GM23248 (cell line): ENCODE measurements around the gene DAB1.

Source experiments
- EZH2 ChIP-seq: fragments of 200-600 bp; sonication (generic); IDR thresholded peaks from 2 replicates; pipeline ENCODE4 v1.6.1; 2018; ENCODE audit warnings: antibody characterized with exemption, mild to moderate bottlenecking; ENCODE audit not compliant: insufficient read depth, poor library complexity, severe bottlenecking
- EZH2phosphoT487 ChIP-seq: fragments of 200-600 bp; sonication (generic); IDR thresholded peaks from 2 replicates; pipeline ENCODE4 v1.6.1; 2018; ENCODE audit warnings: antibody characterized with exemption, moderate library complexity, mild to moderate bottlenecking, low read depth; ENCODE audit not compliant: insufficient read depth

- no peak for TF ChIP-seq EZH2phosphoT487
- no peak for TF ChIP-seq EZH2
Measured at GRCh38 chr1:57369889-57370288, 54.0 kb downstream of the DAB1 start.
